HepG2 (cell line): ENCODE measurements around the gene GAL3ST2. TPM values are rescaled to one million over a fixed set of nuclear protein-coding genes. Genes with fewer than 3 reads are reported as not detected.

Experiments
- ARNTL ChIP-seq: sonication (generic); formaldehyde crosslinking; IDR thresholded peaks from 2 replicates; pipeline ENCODE4 v1.4.0; 2020; ENCODE audit warnings: mild to moderate bottlenecking, missing genetic modification reagents
- ELK4 ChIP-seq: sonication (generic); formaldehyde crosslinking; IDR thresholded peaks from 2 replicates; pipeline ENCODE4 v1.9.0; 2021; ENCODE audit warnings: missing genetic modification reagents, borderline replicate concordance
- HNRNPL ChIP-seq: fragments of 200-400 bp; formaldehyde crosslinking; IDR thresholded peaks from 2 replicates; pipeline ENCODE4 v1.6.1; 2017; ENCODE audit warnings: mild to moderate bottlenecking, low read depth, low read length
- MLLT10 ChIP-seq: sonication (generic); formaldehyde crosslinking; IDR thresholded peaks from 2 replicates; pipeline ENCODE4 v1.4.0; 2020; ENCODE audit warnings: missing genetic modification reagents
- NKX3-1 ChIP-seq: sonication (generic); formaldehyde crosslinking; IDR thresholded peaks from 2 replicates; pipeline ENCODE4 v1.5.0; 2020; ENCODE audit warnings: missing genetic modification reagents
- PLSCR1 ChIP-seq: sonication (generic); formaldehyde crosslinking; IDR thresholded peaks from 2 replicates; pipeline ENCODE4 v1.5.0; 2020; ENCODE audit warnings: missing genetic modification reagents, mild to moderate bottlenecking, borderline replicate concordance
- SRY ChIP-seq: sonication (generic); formaldehyde crosslinking; IDR thresholded peaks from 2 replicates; pipeline ENCODE4 v1.8.0; 2022; ENCODE audit warnings: mild to moderate bottlenecking, missing genetic modification reagents
- TGIF2 ChIP-seq: IDR thresholded peaks from 2 replicates; pipeline ENCODE4 v1.6.1; 2016; ENCODE audit warnings: control low read depth, missing compliant biosample characterization
- ZNF18 ChIP-seq: sonication (generic); formaldehyde crosslinking; IDR thresholded peaks from 2 replicates; pipeline ENCODE4 v1.8.0; 2022; ENCODE audit warnings: mild to moderate bottlenecking, missing genetic modification reagents; ENCODE audit not compliant: insufficient replicate concordance
- ZNF333 ChIP-seq: sonication (generic); formaldehyde crosslinking; IDR thresholded peaks from 2 replicates; pipeline ENCODE4 v1.4.0; 2020; ENCODE audit warnings: mild to moderate bottlenecking, missing genetic modification reagents, borderline replicate concordance
- ZNF557 ChIP-seq: sonication (generic); formaldehyde crosslinking; IDR thresholded peaks from 2 replicates; pipeline ENCODE4 v1.4.0; 2020; ENCODE audit warnings: missing genetic modification reagents
- ZNF768 ChIP-seq: sonication (generic); formaldehyde crosslinking; IDR thresholded peaks from 2 replicates; pipeline ENCODE4 v1.4.0; 2020; ENCODE audit warnings: missing genetic modification reagents
- ZNF792 ChIP-seq: IDR thresholded peaks from 2 replicates; pipeline ENCODE4 v1.6.1; 2016
- ZNF879 ChIP-seq: sonication (generic); formaldehyde crosslinking; IDR thresholded peaks from 2 replicates; pipeline ENCODE4 v1.8.1; 2023; ENCODE audit warnings: missing genetic modification reagents
- polyA plus RNA-seq, 8 experiments: library from polyadenylated mRNA; depleted of rRNA in 3 of 8; stranded (reverse) in 7 of 8; unstranded in 1 of 8; fragments of >200 nt; fragmentation: Illumina TruSeq in 4 of 8; extraction: Trizol in 4 of 8; gene quantifications; 2 replicates each; pipeline versions ENCODE4 v1.2.1 to v1.2.3, GENCODE V29; 2011 to 2016; ENCODE audit warnings: low read depth in 4 of 8, missing spikeins in 1 of 8, mixed read lengths in 1 of 8; ENCODE audit not compliant: insufficient read depth in 1 of 8
- total RNA-seq, 5 experiments: library from RNA; depleted of rRNA; stranded (reverse); fragments of >200 nt; fragmentation: Illumina TruSeq; extraction: Trizol; gene quantifications; 2 replicates each; pipeline ENCODE4 v1.2.3, GENCODE V29; 2016; ENCODE audit warnings: low read depth in 1 of 5
- TF ChIP-seq, protein P1 (sequence below): sonication (generic); formaldehyde crosslinking; IDR thresholded peaks from 2 replicates; pipeline ENCODE4 v1.4.0; 2020; ENCODE audit warnings: low read depth, missing genetic modification reagents
- TF ChIP-seq, protein P2 (sequence below): sonication (generic); formaldehyde crosslinking; IDR thresholded peaks from 2 replicates; pipeline ENCODE4 v1.4.0; 2020; ENCODE audit warnings: missing genetic modification reagents

Gene GAL3ST2
- total and polyA plus RNA-seq, 2 of the 13 experiments (the other 11 are each of a cell fraction or from before 2014, with no cell fraction given) = 0.17 to 0.20 TPM

GRCh38 chr2:241809383-241810306 is 33.0 kb downstream of the GAL3ST2 start (continued):
- TF ChIP-seq, protein P1, sequence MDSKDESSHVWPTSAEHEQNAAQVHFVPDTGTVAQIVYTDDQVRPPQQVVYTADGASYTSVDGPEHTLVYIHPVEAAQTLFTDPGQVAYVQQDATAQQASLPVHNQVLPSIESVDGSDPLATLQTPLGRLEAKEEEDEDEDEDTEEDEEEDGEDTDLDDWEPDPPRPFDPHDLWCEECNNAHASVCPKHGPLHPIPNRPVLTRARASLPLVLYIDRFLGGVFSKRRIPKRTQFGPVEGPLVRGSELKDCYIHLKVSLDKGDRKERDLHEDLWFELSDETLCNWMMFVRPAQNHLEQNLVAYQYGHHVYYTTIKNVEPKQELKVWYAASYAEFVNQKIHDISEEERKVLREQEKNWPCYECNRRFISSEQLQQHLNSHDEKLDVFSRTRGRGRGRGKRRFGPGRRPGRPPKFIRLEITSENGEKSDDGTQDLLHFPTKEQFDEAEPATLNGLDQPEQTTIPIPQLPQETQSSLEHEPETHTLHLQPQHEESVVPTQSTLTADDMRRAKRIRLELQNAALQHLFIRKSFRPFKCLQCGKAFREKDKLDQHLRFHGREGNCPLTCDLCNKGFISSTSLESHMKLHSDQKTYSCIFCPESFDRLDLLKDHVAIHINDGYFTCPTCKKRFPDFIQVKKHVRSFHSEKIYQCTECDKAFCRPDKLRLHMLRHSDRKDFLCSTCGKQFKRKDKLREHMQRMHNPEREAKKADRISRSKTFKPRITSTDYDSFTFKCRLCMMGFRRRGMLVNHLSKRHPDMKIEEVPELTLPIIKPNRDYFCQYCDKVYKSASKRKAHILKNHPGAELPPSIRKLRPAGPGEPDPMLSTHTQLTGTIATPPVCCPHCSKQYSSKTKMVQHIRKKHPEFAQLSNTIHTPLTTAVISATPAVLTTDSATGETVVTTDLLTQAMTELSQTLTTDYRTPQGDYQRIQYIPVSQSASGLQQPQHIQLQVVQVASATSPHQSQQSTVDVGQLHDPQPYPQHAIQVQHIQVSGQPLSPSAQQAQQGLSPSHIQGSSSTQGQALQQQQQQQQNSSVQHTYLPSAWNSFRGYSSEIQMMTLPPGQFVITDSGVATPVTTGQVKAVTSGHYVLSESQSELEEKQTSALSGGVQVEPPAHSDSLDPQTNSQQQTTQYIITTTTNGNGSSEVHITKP (CRISPR knock-in tag) = 0 out of 2 replicates have a peak, but pooled peaks have one; percentile 11
- TF ChIP-seq MLLT10 (CRISPR knock-in tag) (0 out of 2 replicates have a peak, but pooled peaks have one; percentile 18), ZNF557 (no peak), ZNF792 (CRISPR knock-in tag) (no peak), ZNF18 (CRISPR knock-in tag) (no peak), HNRNPL (peak; percentile 38; the same call in 1 of the 2 replicates), ZNF768 (CRISPR knock-in tag) (peak; percentile 4; the same call in 1 of the 2 replicates), PLSCR1 (no peak), ZNF879 (0 out of 2 replicates have a peak, but pooled peaks have one; percentile 34), NKX3-1 (0 out of 2 replicates have a peak, but pooled peaks have one; percentile 20), ARNTL (CRISPR knock-in tag) (no peak), SRY (CRISPR knock-in tag) (0 out of 2 replicates have a peak, but pooled peaks have one; percentile 2), ELK4 (CRISPR knock-in tag) (no peak), ZNF333 (0 out of 2 replicates have a peak, but pooled peaks have one; percentile 6), TGIF2 (CRISPR knock-in tag) (peak; percentile 21; the same call in 1 of the 2 replicates)
- TF ChIP-seq, protein P2, sequence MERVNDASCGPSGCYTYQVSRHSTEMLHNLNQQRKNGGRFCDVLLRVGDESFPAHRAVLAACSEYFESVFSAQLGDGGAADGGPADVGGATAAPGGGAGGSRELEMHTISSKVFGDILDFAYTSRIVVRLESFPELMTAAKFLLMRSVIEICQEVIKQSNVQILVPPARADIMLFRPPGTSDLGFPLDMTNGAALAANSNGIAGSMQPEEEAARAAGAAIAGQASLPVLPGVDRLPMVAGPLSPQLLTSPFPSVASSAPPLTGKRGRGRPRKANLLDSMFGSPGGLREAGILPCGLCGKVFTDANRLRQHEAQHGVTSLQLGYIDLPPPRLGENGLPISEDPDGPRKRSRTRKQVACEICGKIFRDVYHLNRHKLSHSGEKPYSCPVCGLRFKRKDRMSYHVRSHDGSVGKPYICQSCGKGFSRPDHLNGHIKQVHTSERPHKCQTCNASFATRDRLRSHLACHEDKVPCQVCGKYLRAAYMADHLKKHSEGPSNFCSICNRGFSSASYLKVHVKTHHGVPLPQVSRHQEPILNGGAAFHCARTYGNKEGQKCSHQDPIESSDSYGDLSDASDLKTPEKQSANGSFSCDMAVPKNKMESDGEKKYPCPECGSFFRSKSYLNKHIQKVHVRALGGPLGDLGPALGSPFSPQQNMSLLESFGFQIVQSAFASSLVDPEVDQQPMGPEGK (CRISPR knock-in tag) = peak; percentile 66; the same call in 1 of the 2 replicates
